Neural cell (in vitro differentiated cells): Measurements from ENCODE around the gene PPP1R12B.
"Not testable (repeated sequence)": the region's sequence is repeated elsewhere in the genome, so short reads cannot be mapped to it uniquely, and the experiment has no call there.

Source experiments
- MXI1 ChIP-seq: fragments of 450-650 bp; conservative IDR thresholded peaks from 2 replicates; pipeline ENCODE4 v1.6.1; 2014; ENCODE audit warnings: antibody characterized with exemption, mild to moderate bottlenecking; ENCODE audit not compliant: poor library complexity, severe bottlenecking
- POLR2AphosphoS5 ChIP-seq: IDR thresholded peaks from 2 replicates; pipeline ENCODE4 v1.6.1; 2012
- RAD21 ChIP-seq: fragments of 450-650 bp; conservative IDR thresholded peaks from 2 replicates; pipeline ENCODE4 v1.6.1; 2014; ENCODE audit warnings: antibody characterized with exemption, mild to moderate bottlenecking, moderate library complexity
- REST ChIP-seq: IDR thresholded peaks from 2 replicates; pipeline ENCODE4 v1.6.1; 2012; ENCODE audit warnings: borderline replicate concordance
- TAF1 ChIP-seq: IDR thresholded peaks from 2 replicates; pipeline ENCODE4 v1.6.1; 2012; ENCODE audit warnings: low read depth
- TF ChIP-seq, protein P1 (sequence below): fragments of 450-650 bp; IDR thresholded peaks from 2 replicates; pipeline ENCODE4 v1.5.1; 2014; ENCODE audit warnings: antibody characterized with exemption, mild to moderate bottlenecking, moderate library complexity; ENCODE audit not compliant: poor library complexity, severe bottlenecking

DNA sequence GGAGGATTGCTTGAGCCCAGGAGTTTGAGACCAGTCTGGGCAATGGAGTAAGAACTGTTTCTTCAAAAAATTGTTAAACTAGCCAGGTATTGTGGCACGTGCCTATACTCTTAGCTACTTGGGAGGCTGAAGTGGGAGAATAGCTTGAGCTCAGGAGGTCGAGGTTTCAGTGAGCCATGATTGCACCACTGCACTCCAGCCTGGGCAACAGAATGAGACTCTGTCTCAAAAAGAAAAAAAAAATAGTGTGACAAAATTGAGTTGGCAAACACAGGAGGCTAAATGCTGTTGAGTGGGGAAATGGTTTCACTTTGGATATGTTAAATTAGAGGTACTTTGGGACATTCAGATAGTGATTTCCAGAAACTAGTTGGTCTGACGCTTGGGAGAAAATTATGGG is 197.9 kb downstream of the PPP1R12B start:
- TF ChIP-seq POLR2AphosphoS5, REST, RAD21, TAF1, MXI1: not testable (repeated sequence)
- TF ChIP-seq, protein P1, sequence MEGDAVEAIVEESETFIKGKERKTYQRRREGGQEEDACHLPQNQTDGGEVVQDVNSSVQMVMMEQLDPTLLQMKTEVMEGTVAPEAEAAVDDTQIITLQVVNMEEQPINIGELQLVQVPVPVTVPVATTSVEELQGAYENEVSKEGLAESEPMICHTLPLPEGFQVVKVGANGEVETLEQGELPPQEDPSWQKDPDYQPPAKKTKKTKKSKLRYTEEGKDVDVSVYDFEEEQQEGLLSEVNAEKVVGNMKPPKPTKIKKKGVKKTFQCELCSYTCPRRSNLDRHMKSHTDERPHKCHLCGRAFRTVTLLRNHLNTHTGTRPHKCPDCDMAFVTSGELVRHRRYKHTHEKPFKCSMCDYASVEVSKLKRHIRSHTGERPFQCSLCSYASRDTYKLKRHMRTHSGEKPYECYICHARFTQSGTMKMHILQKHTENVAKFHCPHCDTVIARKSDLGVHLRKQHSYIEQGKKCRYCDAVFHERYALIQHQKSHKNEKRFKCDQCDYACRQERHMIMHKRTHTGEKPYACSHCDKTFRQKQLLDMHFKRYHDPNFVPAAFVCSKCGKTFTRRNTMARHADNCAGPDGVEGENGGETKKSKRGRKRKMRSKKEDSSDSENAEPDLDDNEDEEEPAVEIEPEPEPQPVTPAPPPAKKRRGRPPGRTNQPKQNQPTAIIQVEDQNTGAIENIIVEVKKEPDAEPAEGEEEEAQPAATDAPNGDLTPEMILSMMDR, result not testable (repeated sequence)
